K562 (cell line): Measurements from ENCODE around the gene MAN1B1. TPM values are rescaled to one million over a fixed set of nuclear protein-coding genes. Genes with fewer than 3 reads are reported as not detected.

ENCODE experiments used
- ATAC-seq: fragments of 200-7000 bp; cut with Tn5 transposase; 3 replicates; pipeline ENCODE4 v1.9.1; 2020; ENCODE audit warnings: moderate library complexity
- BruUV-seq: library from RNA; stranded (reverse); fragments of 400-500 nt; replicated peaks from 2 replicates; lab custom pipeline; 2021; lab: Mats Ljungman, UMichigan
- CTCF ChIA-PET: fragments of 300-600 bp; formaldehyde crosslinking; extraction: SDS; loops from one replicate; lab custom pipeline; 2021; ENCODE audit warnings: low intra/inter-chr PET ratio; lab: Yijun Ruan, JAX
- POLR2A ChIA-PET: fragments of 300-600, 350-650 bp; sonication (Branson Sonifier 250); formaldehyde crosslinking; extraction: SDS; loops from one replicate; lab custom pipeline; 2021; ENCODE audit warnings: antibody characterized with exemption, inconsistent platforms; lab: Yijun Ruan, JAX
- DNase-seq, 4 experiments: peaks; one replicate each; pipeline versions ENCODE4 v3.0.0 to v3.0.0-alpha.2; 2011 to 2018; ENCODE audit warnings: low spot score in 3 of 4, mixed read lengths in 3 of 4; ENCODE audit errors: extremely low read depth in 1 of 4
- FAIRE-seq: peaks from 2 replicates; lab custom pipeline; 2011; peaks lifted over from hg19 to GRCh38; lab: Jason Lieb, UNC
- H2AFZ ChIP-seq: 2 replicates; pipeline ENCODE4 v1.6.0; 2011; ENCODE audit warnings: low read depth, low read length, control low read depth, inconsistent platforms
- H3K27ac ChIP-seq: fragments of 200-600 bp; 3 replicates; pipeline ENCODE4 v1.8.0; 2011; ENCODE audit warnings: low read depth, mild to moderate bottlenecking, control low read depth, inconsistent platforms, low read length, moderate library complexity, mixed read lengths; ENCODE audit errors: extremely low read depth
- H3K27me3 ChIP-seq, 2 experiments: fragments of 300-600 bp in 1 of 2; 2 replicates in 1 of 2; 3 replicates in 1 of 2; pipeline versions ENCODE4 v1.6.0 to v1.8.0; 2011; ENCODE audit warnings: inconsistent platforms in 2 of 2, low read length in 2 of 2, mild to moderate bottlenecking in 1 of 2, mixed read lengths in 1 of 2, moderate library complexity in 1 of 2; ENCODE audit not compliant: control insufficient read depth in 2 of 2, insufficient read depth in 2 of 2
- H3K36me3 ChIP-seq: fragments of 300-600 bp; 3 replicates; pipeline ENCODE4 v1.8.0; 2011; ENCODE audit warnings: mild to moderate bottlenecking, low read length, inconsistent platforms; ENCODE audit not compliant: control insufficient read depth, insufficient read depth
- H3K4me1 ChIP-seq, 2 experiments: fragments of 200-600 bp in 1 of 2; replicated peaks in 1 of 2; 2 replicates in 1 of 2; 3 replicates in 1 of 2; pipeline versions ENCODE4 v1.5.1 to v1.8.0; 2011; ENCODE audit warnings: inconsistent platforms in 2 of 2, low read length in 2 of 2, mild to moderate bottlenecking in 1 of 2, mixed read lengths in 1 of 2, moderate library complexity in 1 of 2; ENCODE audit not compliant: control insufficient read depth in 2 of 2, insufficient read depth in 2 of 2
- H3K4me2 ChIP-seq: 2 replicates; pipeline ENCODE4 v1.6.1; 2011; ENCODE audit warnings: low read length, control low read depth, inconsistent platforms, mixed read lengths; ENCODE audit not compliant: insufficient read depth
- H3K4me3 ChIP-seq: fragments of 200-600 bp; sonication (generic), shearing (Covaris generic); 2 replicates; pipeline ENCODE4 v1.5.1; 2016; ENCODE audit warnings: control low read depth, inconsistent platforms
- H3K79me2 ChIP-seq: fragments of 200-600 bp; 3 replicates; pipeline ENCODE4 v1.8.0; 2011; ENCODE audit warnings: low read length, inconsistent platforms; ENCODE audit not compliant: control insufficient read depth, insufficient read depth
- H3K9ac ChIP-seq, 2 experiments: 2 replicates each; pipeline versions ENCODE4 v1.6.0 to v1.6.1; 2011; ENCODE audit warnings: low read depth in 2 of 2, low read length in 2 of 2, control low read depth in 1 of 2, inconsistent platforms in 1 of 2, mild to moderate bottlenecking in 1 of 2, mixed read lengths in 1 of 2; ENCODE audit not compliant: insufficient read depth in 1 of 2
- H3K9me1 ChIP-seq: one replicate; pipeline ENCODE4 v1.6.0; 2011; ENCODE audit warnings: inconsistent platforms, mild to moderate bottlenecking, low read length, moderate library complexity; ENCODE audit not compliant: control insufficient read depth, insufficient read depth
- H3K9me3 ChIP-seq: replicated peaks from 2 replicates; pipeline ENCODE4 v1.5.1; 2011; ENCODE audit warnings: low read depth, low read length, inconsistent platforms; ENCODE audit not compliant: control insufficient read depth, insufficient read depth
- H4K20me1 ChIP-seq: replicated peaks from 2 replicates; pipeline ENCODE4 v1.6.1; 2011; ENCODE audit warnings: low read length, inconsistent platforms, mixed read lengths; ENCODE audit not compliant: control insufficient read depth, insufficient read depth
- KAT7 ChIP-seq: sonication (generic); formaldehyde crosslinking; IDR thresholded peaks from 2 replicates; pipeline ENCODE4 v1.8.0; 2022; ENCODE audit warnings: missing genetic modification reagents, mild to moderate bottlenecking, borderline replicate concordance
- MTA3 ChIP-seq: fragments of 450-650 bp; formaldehyde crosslinking; IDR thresholded peaks from 2 replicates; pipeline ENCODE4 v1.6.1; 2017; ENCODE audit warnings: mild to moderate bottlenecking, borderline replicate concordance
- ZFX ChIP-seq: sonication (generic); formaldehyde crosslinking; IDR thresholded peaks from 2 replicates; pipeline ENCODE4 v1.8.0; 2022; ENCODE audit warnings: mild to moderate bottlenecking, missing genetic modification reagents, moderate library complexity
- WGBS: fragments of 100-300 bp; shearing (Covaris generic); methylation state at CpG from one replicate; pipeline ENCODE4 v1.1.6; 2016; ENCODE audit warnings: low coverage, mixed read lengths; ENCODE audit not compliant: insufficient coverage; ENCODE audit errors: missing lambda C conversion rate; 5-methylcytosine and 5-hydroxymethylcytosine counted together
- in situ Hi-C: fragments of 300-500 bp; cut with MboI; formaldehyde crosslinking; loops from 4 replicates; pipeline ENCODE4 v1.15.0; 2018; ENCODE audit warnings: inconsistent platforms, mixed read lengths
- intact Hi-C: fragments of 100-400 bp; cut with micrococcal nuclease; formaldehyde crosslinking; loops from 2 replicates; pipeline ENCODE4 v1.14.2; 2022
- polyA plus RNA-seq, 8 experiments: library from polyadenylated mRNA; depleted of rRNA in 4 of 8; stranded (reverse) in 5 of 8; unstranded in 3 of 8; fragments of >200 nt; fragmentation: Nextera tagmentation in 2 of 8; fragmentation: Illumina TruSeq in 1 of 8; extraction: Ambion mirVana in 2 of 8; extraction: Trizol in 1 of 8; gene quantifications; 2 replicates each; pipeline versions ENCODE4 v1.2.1 to v1.2.3, GENCODE V29; 2011 to 2014; ENCODE audit warnings: inconsistent platforms in 1 of 8, missing spikeins in 1 of 8
- total RNA-seq, 7 experiments: library from RNA; depleted of rRNA in 6 of 7; stranded (reverse); fragments of >200 nt in 6 of 7; fragmentation: Illumina TruSeq in 2 of 7; extraction: Trizol in 2 of 7; gene quantifications; 2 replicates each; pipeline versions ENCODE4 v1.2.1 to v1.2.3, GENCODE V29; 2011 to 2021; ENCODE audit warnings: low replicate concordance in 1 of 7
- TF ChIP-seq, protein P1 (sequence below): sonication (generic); formaldehyde crosslinking; IDR thresholded peaks from 2 replicates; pipeline ENCODE4 v1.8.0; 2023; ENCODE audit warnings: missing genetic modification reagents, mild to moderate bottlenecking, borderline replicate concordance
- TF ChIP-seq, protein P2 (sequence below): IDR thresholded peaks from 2 replicates; pipeline ENCODE4 v1.6.1; 2014; ENCODE audit warnings: antibody characterized with exemption
- TF ChIP-seq, protein P3 (sequence below), 3 experiments: fragments of 200-800 bp in 1 of 3; sonication (Bioruptor generic) in 1 of 3; sonication (generic) in 1 of 3; formaldehyde crosslinking in 1 of 3; IDR thresholded peaks; 2 replicates each; pipeline versions ENCODE4 v1.6.1 to v1.8.0; 2016 to 2022; ENCODE audit warnings: mild to moderate bottlenecking in 2 of 3, missing compliant biosample characterization in 2 of 3, missing genetic modification characterization in 2 of 3, missing genetic modification reagents in 1 of 3
- TF ChIP-seq, protein P4 (sequence below): sonication (generic); formaldehyde crosslinking; IDR thresholded peaks from 2 replicates; pipeline ENCODE4 v1.8.0; 2023; ENCODE audit warnings: mild to moderate bottlenecking, missing genetic modification reagents

The MAN1B1 gene
- total and polyA plus RNA-seq, 9 of the 15 experiments (the other 6 are each of a cell fraction or from before 2014, with no cell fraction given) = 0.55 to 36.6 (median 27.3) TPM

DNA sequence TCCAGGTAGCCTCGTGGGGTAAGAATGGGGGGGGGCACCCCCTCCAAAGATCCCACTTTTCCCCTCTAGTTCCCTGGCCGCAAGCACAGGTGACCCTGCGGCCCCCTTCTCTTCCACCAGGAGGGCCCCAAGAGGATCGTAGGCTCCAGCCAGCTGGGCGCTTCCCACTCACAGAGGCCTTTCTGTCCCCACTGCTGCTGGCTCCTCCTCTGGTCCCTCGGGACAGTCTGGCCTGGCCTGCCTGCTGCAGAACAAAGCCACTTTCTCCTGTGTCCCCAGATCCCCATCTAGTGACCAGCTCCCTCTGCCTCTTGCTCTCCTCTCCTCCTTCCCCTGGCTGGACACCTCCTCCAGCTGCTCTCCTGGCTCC is 15.9 kb upstream of the MAN1B1 start (continued):
- TF ChIP-seq, protein P1, sequence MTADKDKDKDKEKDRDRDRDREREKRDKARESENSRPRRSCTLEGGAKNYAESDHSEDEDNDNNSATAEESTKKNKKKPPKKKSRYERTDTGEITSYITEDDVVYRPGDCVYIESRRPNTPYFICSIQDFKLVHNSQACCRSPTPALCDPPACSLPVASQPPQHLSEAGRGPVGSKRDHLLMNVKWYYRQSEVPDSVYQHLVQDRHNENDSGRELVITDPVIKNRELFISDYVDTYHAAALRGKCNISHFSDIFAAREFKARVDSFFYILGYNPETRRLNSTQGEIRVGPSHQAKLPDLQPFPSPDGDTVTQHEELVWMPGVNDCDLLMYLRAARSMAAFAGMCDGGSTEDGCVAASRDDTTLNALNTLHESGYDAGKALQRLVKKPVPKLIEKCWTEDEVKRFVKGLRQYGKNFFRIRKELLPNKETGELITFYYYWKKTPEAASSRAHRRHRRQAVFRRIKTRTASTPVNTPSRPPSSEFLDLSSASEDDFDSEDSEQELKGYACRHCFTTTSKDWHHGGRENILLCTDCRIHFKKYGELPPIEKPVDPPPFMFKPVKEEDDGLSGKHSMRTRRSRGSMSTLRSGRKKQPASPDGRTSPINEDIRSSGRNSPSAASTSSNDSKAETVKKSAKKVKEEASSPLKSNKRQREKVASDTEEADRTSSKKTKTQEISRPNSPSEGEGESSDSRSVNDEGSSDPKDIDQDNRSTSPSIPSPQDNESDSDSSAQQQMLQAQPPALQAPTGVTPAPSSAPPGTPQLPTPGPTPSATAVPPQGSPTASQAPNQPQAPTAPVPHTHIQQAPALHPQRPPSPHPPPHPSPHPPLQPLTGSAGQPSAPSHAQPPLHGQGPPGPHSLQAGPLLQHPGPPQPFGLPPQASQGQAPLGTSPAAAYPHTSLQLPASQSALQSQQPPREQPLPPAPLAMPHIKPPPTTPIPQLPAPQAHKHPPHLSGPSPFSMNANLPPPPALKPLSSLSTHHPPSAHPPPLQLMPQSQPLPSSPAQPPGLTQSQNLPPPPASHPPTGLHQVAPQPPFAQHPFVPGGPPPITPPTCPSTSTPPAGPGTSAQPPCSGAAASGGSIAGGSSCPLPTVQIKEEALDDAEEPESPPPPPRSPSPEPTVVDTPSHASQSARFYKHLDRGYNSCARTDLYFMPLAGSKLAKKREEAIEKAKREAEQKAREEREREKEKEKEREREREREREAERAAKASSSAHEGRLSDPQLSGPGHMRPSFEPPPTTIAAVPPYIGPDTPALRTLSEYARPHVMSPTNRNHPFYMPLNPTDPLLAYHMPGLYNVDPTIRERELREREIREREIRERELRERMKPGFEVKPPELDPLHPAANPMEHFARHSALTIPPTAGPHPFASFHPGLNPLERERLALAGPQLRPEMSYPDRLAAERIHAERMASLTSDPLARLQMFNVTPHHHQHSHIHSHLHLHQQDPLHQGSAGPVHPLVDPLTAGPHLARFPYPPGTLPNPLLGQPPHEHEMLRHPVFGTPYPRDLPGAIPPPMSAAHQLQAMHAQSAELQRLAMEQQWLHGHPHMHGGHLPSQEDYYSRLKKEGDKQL = 0 out of 2 replicates have a peak, but pooled peaks have one; percentile 58

DNA sequence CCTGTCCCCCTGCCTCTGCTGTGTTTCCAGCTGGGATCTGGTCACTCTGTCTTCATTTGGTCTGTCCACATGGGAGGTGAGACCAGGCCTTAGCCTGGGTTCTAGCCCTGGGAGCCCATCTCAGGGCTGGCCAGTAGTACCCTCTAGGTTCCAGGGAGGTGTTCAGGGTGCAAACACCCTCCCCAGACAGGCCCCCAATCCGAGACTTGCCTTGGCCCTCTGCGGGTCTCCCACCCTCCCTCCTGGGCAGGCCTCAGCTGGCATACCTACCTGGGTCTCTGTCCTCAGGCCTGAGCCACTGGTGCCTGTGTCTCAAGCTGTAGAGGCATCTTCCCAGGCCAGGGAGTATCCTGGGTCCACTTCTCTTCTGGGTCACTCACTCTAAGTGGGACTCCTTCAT is 15.5 kb upstream of the MAN1B1 start:
- Histone ChIP-seq H3K79me2 (peaks cover 39% of the 10 kb centered on the region), H3K9me1 (peaks cover 8% of the 10 kb centered on the region), H3K4me2 (peak overlapping the region; percentile 91), H3K9ac (peak overlapping the region; percentile 86 to 91), H3K9me3 (no peaks in the 10 kb centered on the region), H4K20me1 (peaks cover 14% of the 10 kb centered on the region), H2AFZ (peak overlapping the region; percentile 73), H3K36me3 (peaks cover 12% of the 10 kb centered on the region; the same call in 1 of the 3 replicates), H3K4me1 (peaks cover 42 to 69% of the 10 kb centered on the region in 2 experiments), H3K27me3 (no peaks in the 10 kb centered on the region), H3K4me3 (peak overlapping the region; percentile 65), H3K27ac (peak overlapping the region; percentile 88)
- ATAC-seq (no peak), DNase-seq (no peak), FAIRE-seq (no peak)
- no TSS peak for BruUV-seq
- in situ Hi-C loops (no loop called here), intact Hi-C loops (no loop called here)
- CTCF ChIA-PET = no interaction called here
- POLR2A ChIA-PET = interaction anchor here (0.6 to 2.5 kb wide), 6 partner anchors 12 to 204 kb away, joined by 3 to 14 read pairs (median 3); partner anchors contain the start of gene MAN1B1
- WGBS = 76% methylated on average over 2 of the region's 2 CpGs
- TF ChIP-seq, protein P2, sequence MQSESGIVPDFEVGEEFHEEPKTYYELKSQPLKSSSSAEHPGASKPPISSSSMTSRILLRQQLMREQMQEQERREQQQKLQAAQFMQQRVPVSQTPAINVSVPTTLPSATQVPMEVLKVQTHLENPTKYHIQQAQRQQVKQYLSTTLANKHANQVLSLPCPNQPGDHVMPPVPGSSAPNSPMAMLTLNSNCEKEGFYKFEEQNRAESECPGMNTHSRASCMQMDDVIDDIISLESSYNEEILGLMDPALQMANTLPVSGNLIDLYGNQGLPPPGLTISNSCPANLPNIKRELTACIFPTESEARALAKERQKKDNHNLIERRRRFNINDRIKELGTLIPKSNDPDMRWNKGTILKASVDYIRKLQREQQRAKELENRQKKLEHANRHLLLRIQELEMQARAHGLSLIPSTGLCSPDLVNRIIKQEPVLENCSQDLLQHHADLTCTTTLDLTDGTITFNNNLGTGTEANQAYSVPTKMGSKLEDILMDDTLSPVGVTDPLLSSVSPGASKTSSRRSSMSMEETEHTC = no peak
- TF ChIP-seq KAT7 (CRISPR knock-in tag) (peak; percentile 70; the same call in 1 of the 2 replicates), ZFX (peak; percentile 9), MTA3 (no peak)
- TF ChIP-seq, protein P3, sequence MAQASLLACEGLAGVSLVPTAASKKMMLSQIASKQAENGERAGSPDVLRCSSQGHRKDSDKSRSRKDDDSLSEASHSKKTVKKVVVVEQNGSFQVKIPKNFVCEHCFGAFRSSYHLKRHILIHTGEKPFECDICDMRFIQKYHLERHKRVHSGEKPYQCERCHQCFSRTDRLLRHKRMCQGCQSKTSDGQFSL (CRISPR knock-in tag; IDR thresholded peaks at IDR 0.05) = no peak
- TF ChIP-seq, protein P3 (tag; IDR thresholded peaks at IDR 0.05) = no peak
- TF ChIP-seq, protein P4, sequence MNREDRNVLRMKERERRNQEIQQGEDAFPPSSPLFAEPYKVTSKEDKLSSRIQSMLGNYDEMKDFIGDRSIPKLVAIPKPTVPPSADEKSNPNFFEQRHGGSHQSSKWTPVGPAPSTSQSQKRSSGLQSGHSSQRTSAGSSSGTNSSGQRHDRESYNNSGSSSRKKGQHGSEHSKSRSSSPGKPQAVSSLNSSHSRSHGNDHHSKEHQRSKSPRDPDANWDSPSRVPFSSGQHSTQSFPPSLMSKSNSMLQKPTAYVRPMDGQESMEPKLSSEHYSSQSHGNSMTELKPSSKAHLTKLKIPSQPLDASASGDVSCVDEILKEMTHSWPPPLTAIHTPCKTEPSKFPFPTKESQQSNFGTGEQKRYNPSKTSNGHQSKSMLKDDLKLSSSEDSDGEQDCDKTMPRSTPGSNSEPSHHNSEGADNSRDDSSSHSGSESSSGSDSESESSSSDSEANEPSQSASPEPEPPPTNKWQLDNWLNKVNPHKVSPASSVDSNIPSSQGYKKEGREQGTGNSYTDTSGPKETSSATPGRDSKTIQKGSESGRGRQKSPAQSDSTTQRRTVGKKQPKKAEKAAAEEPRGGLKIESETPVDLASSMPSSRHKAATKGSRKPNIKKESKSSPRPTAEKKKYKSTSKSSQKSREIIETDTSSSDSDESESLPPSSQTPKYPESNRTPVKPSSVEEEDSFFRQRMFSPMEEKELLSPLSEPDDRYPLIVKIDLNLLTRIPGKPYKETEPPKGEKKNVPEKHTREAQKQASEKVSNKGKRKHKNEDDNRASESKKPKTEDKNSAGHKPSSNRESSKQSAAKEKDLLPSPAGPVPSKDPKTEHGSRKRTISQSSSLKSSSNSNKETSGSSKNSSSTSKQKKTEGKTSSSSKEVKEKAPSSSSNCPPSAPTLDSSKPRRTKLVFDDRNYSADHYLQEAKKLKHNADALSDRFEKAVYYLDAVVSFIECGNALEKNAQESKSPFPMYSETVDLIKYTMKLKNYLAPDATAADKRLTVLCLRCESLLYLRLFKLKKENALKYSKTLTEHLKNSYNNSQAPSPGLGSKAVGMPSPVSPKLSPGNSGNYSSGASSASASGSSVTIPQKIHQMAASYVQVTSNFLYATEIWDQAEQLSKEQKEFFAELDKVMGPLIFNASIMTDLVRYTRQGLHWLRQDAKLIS (CRISPR knock-in tag) = no peak
